Gastrocnemius medialis (tissue), 4 donors: Measurements from ENCODE around the gene BICDL1. TPM values are rescaled to one million over a fixed set of nuclear protein-coding genes. Genes with fewer than 3 reads are reported as not detected.
"Not testable (repeated sequence)": the region's sequence is repeated elsewhere in the genome, so short reads cannot be mapped to it uniquely, and the experiment has no call there.

ENCODE experiments used
- ATAC-seq, 2 donors: fragments of 150-250 bp; one replicate each; pipeline ENCODE4 v1.9.1; 2016
- DNase-seq, 2 donors: peaks; one replicate each; pipeline ENCODE4 v3.0.0-alpha.2; 2019
- H3K27ac ChIP-seq, 4 donors: fragments of 200-600 bp; sonication (generic); 1 replicate in 1 of 4; 2 replicates in 3 of 4; pipeline ENCODE4 v1.5.1; 2016 to 2018; ENCODE audit warnings: mild to moderate bottlenecking in 2 of 4, moderate library complexity in 1 of 4
- H3K27me3 ChIP-seq, 3 donors: fragments of 200-600 bp; sonication (generic) in 2 of 3; 1 replicate in 1 of 3; 2 replicates in 2 of 3; pipeline versions ENCODE4 v1.5.1 to v1.6.0; 2016 to 2019; ENCODE audit warnings: mild to moderate bottlenecking in 1 of 3, moderate library complexity in 1 of 3
- H3K36me3 ChIP-seq, 2 donors: fragments of 200-600 bp; sonication (generic) in 1 of 2; one replicate each; pipeline ENCODE4 v1.5.1; 2017 to 2018
- H3K4me1 ChIP-seq, 2 donors: fragments of 200-600 bp; sonication (generic) in 1 of 2; one replicate each; pipeline ENCODE4 v1.5.1; 2016 to 2017; ENCODE audit warnings: mild to moderate bottlenecking in 2 of 2
- H3K4me3 ChIP-seq, 4 donors: fragments of 200-600 bp; sonication (generic) in 3 of 4; 1 replicate in 1 of 4; 2 replicates in 3 of 4; pipeline ENCODE4 v1.5.1; 2016 to 2019; ENCODE audit warnings: mild to moderate bottlenecking in 2 of 4
- H3K9me3 ChIP-seq, 3 donors: fragments of 200-600 bp; sonication (generic) in 2 of 3; 1 replicate in 1 of 3; 2 replicates in 2 of 3; pipeline ENCODE4 v1.5.1; 2016 to 2019
- POLR2A ChIP-seq, 2 donors: fragments of 450-650 bp; IDR thresholded peaks; one replicate each; pipeline ENCODE4 v1.6.1; 2017; ENCODE audit warnings: antibody characterized with exemption in 2 of 2, mild to moderate bottlenecking in 2 of 2, moderate library complexity in 2 of 2
- in situ Hi-C, 4 donors: fragments of 200-750 bp; cut with MboI; loops; one replicate each; pipeline versions ENCODE4 v1.15.0 to v1.8.0; 2017; ENCODE audit warnings: low sequenced_read_pairs in 4 of 4
- intact Hi-C: fragments of 100-400 bp; cut with DNase I; formaldehyde crosslinking; loops from one replicate; pipeline ENCODE4 v1.15.1; 2023; ENCODE audit warnings: low total_unique reads
- total RNA-seq, 4 donors: library from RNA; depleted of rRNA; stranded (reverse); fragments of >200 nt; gene quantifications; one replicate each; pipeline versions ENCODE4 v1.1.0 to v1.2.3, GENCODE V29; 2016
- TF ChIP-seq, protein P1 (sequence below), 5 experiments: fragments of 450-650 bp in 3 of 5; fragments of 200-600 bp in 2 of 5; sonication (generic) in 2 of 5; IDR thresholded peaks in 4 of 5; conservative IDR thresholded peaks in 1 of 5; 1 replicate in 4 of 5; 2 replicates in 1 of 5; pipeline ENCODE4 v1.5.1; 2016 to 2019; ENCODE audit warnings: antibody characterized with exemption in 5 of 5, mild to moderate bottlenecking in 3 of 5, moderate library complexity in 3 of 5

BICDL1 gene
- total RNA-seq, 4 donors from 2014 or later, result 0.93 to 1.4 TPM; not detected in 2

DNA sequence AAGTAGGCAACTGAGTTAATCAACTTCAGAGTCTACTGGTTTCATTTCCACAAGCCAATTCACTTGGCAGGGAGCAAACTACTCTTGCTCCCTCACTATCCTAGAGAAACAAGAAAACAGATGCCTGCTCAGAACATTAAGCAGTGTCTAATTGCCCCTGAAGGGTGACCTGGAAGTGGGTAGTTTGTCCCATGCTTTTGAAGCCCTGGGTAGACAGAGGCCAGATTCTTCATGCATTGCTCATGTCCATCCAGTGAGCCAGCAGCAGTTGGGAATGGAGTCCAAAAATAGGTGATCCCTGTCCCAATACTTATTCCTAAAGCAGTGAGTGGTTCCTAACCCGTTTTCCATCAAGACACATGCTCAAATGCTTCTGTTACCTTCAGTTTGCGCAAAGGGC, 48.8 kb downstream of the BICDL1 start:
- no peak overlapping the region for H3K4me3 ChIP-seq
- no peak overlapping the region for H3K27ac ChIP-seq
- H3K27me3 ChIP-seq, result peaks cover 0 to 4% (median 0%) of the 10 kb centered on the region in 3 donors
- ATAC-seq (no peak), DNase-seq (no peak)
- TF ChIP-seq POLR2A (IDR thresholded peaks at IDR 0.05), result no peak
- TF ChIP-seq, protein P1, sequence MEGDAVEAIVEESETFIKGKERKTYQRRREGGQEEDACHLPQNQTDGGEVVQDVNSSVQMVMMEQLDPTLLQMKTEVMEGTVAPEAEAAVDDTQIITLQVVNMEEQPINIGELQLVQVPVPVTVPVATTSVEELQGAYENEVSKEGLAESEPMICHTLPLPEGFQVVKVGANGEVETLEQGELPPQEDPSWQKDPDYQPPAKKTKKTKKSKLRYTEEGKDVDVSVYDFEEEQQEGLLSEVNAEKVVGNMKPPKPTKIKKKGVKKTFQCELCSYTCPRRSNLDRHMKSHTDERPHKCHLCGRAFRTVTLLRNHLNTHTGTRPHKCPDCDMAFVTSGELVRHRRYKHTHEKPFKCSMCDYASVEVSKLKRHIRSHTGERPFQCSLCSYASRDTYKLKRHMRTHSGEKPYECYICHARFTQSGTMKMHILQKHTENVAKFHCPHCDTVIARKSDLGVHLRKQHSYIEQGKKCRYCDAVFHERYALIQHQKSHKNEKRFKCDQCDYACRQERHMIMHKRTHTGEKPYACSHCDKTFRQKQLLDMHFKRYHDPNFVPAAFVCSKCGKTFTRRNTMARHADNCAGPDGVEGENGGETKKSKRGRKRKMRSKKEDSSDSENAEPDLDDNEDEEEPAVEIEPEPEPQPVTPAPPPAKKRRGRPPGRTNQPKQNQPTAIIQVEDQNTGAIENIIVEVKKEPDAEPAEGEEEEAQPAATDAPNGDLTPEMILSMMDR (IDR thresholded peaks at IDR 0.05 in 4 of 5, conservative IDR thresholded peaks at IDR 0.05 in 1 of 5), result no peak
- no peaks in the 10 kb centered on the region for H3K4me1 ChIP-seq
- intact Hi-C loops, result no loop called here
- in situ Hi-C loops, result no loop called here
- H3K9me3 ChIP-seq, result no peaks in the 10 kb centered on the region
- no peaks in the 10 kb centered on the region for H3K36me3 ChIP-seq

DNA sequence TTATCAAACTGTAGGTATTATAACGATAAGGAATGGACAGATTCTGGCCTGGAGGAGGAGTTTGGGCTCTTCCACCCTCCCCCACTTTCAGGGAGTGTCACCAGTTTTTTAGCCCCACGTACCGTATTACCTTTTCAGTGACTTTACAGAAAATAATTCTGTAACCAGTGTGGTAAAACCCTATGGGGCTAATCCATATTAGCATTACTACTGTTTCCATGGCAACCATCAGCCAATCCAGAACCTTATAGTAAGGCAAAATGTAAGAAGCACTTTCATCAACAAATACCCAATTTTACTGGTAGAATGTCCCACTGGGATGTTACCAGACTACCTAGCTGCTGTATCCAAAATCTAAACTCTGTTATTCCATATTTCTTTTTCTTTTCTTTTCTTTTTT, 50.7 kb downstream of the BICDL1 start:
- TF ChIP-seq, protein P1 (IDR thresholded peaks at IDR 0.05 in 4 of 5, conservative IDR thresholded peaks at IDR 0.05 in 1 of 5), result no peak
- TF ChIP-seq POLR2A (IDR thresholded peaks at IDR 0.05), result no peak
- no peak overlapping the region for H3K27ac ChIP-seq
- intact Hi-C loops (no loop called here), in situ Hi-C loops (no loop called here)
- DNase-seq, result no peak
- H3K27me3 ChIP-seq, result peaks cover 0 to 7% (median 0%) of the 10 kb centered on the region in 3 donors
- H3K9me3 ChIP-seq, result no peaks in the 10 kb centered on the region
- no peaks in the 10 kb centered on the region for H3K4me1 ChIP-seq
- ATAC-seq, result no peak
- H3K4me3 ChIP-seq, result no peak overlapping the region
- no peaks in the 10 kb centered on the region for H3K36me3 ChIP-seq

DNA sequence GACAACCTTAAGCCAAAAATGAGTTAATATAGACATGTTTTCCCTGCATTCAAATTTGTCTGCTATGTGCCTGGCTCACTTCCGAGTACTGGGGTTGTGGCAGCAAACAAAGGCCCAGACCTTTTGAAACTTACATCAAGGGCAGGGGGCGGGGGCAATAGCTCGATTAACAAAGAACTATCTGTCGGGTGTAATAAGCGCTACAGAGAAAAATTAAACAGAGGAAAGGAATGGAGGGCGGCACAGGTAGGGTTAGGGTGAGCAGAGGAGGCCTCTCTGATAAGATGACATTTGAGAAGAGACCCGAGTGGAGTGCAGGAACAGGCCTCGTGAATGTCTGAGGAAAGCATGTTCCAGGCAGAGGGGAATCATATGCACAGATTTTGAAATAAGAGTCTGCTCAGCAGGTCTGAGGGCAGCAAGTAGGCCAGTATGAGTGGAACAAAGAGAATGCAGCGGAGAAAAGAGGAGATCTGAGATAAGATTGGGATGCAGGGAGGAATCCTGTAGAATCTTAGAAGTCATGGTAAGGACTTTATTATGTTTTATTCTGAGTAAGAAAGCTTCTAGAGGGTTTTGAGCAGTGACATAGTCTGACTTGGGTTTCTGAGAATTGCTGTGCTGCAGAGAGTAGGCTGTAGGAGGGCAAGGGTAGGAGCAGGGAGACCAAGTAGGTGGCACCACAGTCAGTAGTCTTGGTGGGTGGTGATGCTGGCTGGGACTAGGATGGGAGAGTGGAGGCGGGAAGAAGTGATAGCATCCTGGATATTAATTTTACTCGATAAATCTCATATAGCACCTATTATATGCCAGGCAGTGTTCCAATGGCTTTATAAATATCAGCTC, 52.6 kb downstream of the BICDL1 start:
- TF ChIP-seq POLR2A (IDR thresholded peaks at IDR 0.05), result no peak
- TF ChIP-seq, protein P1 (IDR thresholded peaks at IDR 0.05 in 4 of 5, conservative IDR thresholded peaks at IDR 0.05 in 1 of 5), result no peak
- H3K27ac ChIP-seq, result no peak overlapping the region
- H3K9me3 ChIP-seq, result no peaks in the 10 kb centered on the region
- H3K4me1 ChIP-seq, result no peaks in the 10 kb centered on the region
- intact Hi-C loops, result no loop called here
- DNase-seq (no peak), ATAC-seq (no peak)
- no peaks in the 10 kb centered on the region for H3K36me3 ChIP-seq
- peaks cover 0 to 7% (median 0%) of the 10 kb centered on the region in 3 donors for H3K27me3 ChIP-seq
- H3K4me3 ChIP-seq, result no peak overlapping the region
- in situ Hi-C loops, result no loop called here

DNA sequence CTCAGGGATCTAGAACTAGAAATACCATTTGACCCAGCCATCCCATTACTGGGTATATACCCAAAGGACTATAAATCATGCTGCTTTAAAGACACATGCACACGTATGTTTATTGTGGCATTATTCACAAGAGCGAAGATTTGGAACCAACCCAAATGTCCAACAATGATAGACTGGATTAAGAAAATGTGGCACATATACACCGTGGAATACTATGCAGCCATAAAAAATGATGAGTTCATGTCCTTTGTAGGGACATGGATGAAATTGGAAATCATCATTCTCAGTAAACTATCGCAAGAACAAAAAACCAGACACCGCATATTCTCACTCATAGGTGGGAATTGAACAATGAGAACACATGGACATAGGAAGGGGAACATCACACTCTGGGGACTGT, 56.3 kb downstream of the BICDL1 start:
- H3K27ac ChIP-seq, intact Hi-C loops, H3K4me3 ChIP-seq, DNase-seq, H3K36me3 ChIP-seq, H3K27me3 ChIP-seq, H3K4me1 ChIP-seq, in situ Hi-C loops, ATAC-seq, H3K9me3 ChIP-seq: not testable (repeated sequence)

DNA sequence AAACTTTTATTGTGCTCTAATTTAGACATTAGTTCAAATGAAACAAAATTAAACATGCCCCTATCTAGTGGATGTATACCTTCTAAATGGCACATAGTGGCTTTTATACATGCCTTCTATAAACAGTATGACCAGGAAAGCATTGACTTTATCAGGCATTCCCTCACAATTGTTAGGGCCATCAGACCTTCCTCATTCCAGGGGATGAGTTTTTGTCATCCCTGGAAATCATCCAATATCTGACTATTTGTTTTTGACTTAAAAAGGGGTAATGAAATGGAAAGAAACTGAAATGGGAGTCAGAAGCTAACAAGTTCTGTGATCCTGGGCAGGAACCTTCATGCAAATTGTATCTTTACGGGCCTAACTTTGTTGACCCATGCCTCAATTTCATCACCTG, 58.0 kb downstream of the BICDL1 start:
- no peaks in the 10 kb centered on the region for H3K9me3 ChIP-seq
- H3K4me3 ChIP-seq, result no peak overlapping the region
- no peaks in the 10 kb centered on the region for H3K4me1 ChIP-seq
- intact Hi-C loops (no loop called here), in situ Hi-C loops (no loop called here)
- no peaks in the 10 kb centered on the region for H3K36me3 ChIP-seq
- TF ChIP-seq, protein P1 (IDR thresholded peaks at IDR 0.05 in 4 of 5, conservative IDR thresholded peaks at IDR 0.05 in 1 of 5), result no peak
- no peak for DNase-seq
- no peak for ATAC-seq
- no peak overlapping the region for H3K27ac ChIP-seq
- H3K27me3 ChIP-seq, result peaks cover 0 to 6% (median 0%) of the 10 kb centered on the region in 3 donors
